Ovary (tissue), 3 donors: Measurements from ENCODE around the gene FOXP1.

Source experiments
- CTCF ChIP-seq, 3 donors: fragments of 450-650 bp in 2 of 3; fragments of 200-600 bp in 1 of 3; IDR thresholded peaks; one replicate each; pipeline versions ENCODE4 v1.5.1 to v1.8.0; 2016 to 2022; ENCODE audit warnings: antibody characterized with exemption in 3 of 3, mild to moderate bottlenecking in 1 of 3
- EP300 ChIP-seq: sonication (generic); formaldehyde crosslinking; IDR thresholded peaks from one replicate; pipeline ENCODE4 v1.6.1; 2017; ENCODE audit warnings: antibody characterized with exemption
- POLR2A ChIP-seq: fragments of 450-650 bp; IDR thresholded peaks from one replicate; pipeline ENCODE4 v1.6.1; 2017; ENCODE audit warnings: antibody characterized with exemption, mild to moderate bottlenecking, moderate library complexity
- donor health status: DM: no; HTN: no; CAD: no.

GRCh38 chr3:71010726-71011455 lies 572.6 kb downstream of the FOXP1 start:
- TF ChIP-seq CTCF (IDR thresholded peaks at IDR 0.05) (no peak), EP300 (no peak), POLR2A (no peak)
